K562 (cell line): ENCODE data around the gene KATNB1. TPM values are rescaled to one million over a fixed set of nuclear protein-coding genes. Genes with fewer than 3 reads are reported as not detected.

Experiments used
- ARID1B ChIP-seq: fragments of 450-650 bp; IDR thresholded peaks from 2 replicates; pipeline ENCODE4 v1.6.1; 2016; ENCODE audit warnings: antibody characterized with exemption, mild to moderate bottlenecking, inconsistent platforms
- ATF7 ChIP-seq: fragments of 450-650 bp; IDR thresholded peaks from 2 replicates; pipeline ENCODE4 v1.7.1; 2014; ENCODE audit warnings: mild to moderate bottlenecking, moderate library complexity
- CBFA2T3 ChIP-seq: fragments of 450-650 bp; IDR thresholded peaks from 2 replicates; pipeline ENCODE4 v1.6.1; 2017
- GABPB1 ChIP-seq: sonication (generic); formaldehyde crosslinking; IDR thresholded peaks from 2 replicates; pipeline ENCODE4 v1.8.0; 2022; ENCODE audit warnings: mild to moderate bottlenecking, missing genetic modification reagents
- HMGN3 ChIP-seq: IDR thresholded peaks from 2 replicates; pipeline ENCODE4 v1.6.1; 2011; ENCODE audit warnings: borderline replicate concordance, low read depth, mild to moderate bottlenecking, mixed read lengths, low read length; ENCODE audit not compliant: insufficient read length; ENCODE audit errors: extremely low read depth
- NBN ChIP-seq: fragments of 450-650 bp; IDR thresholded peaks from 2 replicates; pipeline ENCODE4 v1.6.1; 2016; ENCODE audit warnings: low read depth, mild to moderate bottlenecking
- NR2C1 ChIP-seq, 2 experiments: fragments of 450-650 bp; IDR thresholded peaks; 2 replicates each; pipeline ENCODE4 v1.6.1; 2017; ENCODE audit warnings: mild to moderate bottlenecking in 2 of 2, antibody characterized with exemption in 1 of 2, inconsistent platforms in 1 of 2, missing compliant biosample characterization in 1 of 2, missing genetic modification characterization in 1 of 2
- PCBP2 ChIP-seq: fragments of 200-400 bp; formaldehyde crosslinking; IDR thresholded peaks from 2 replicates; pipeline ENCODE4 v1.6.1; 2018; ENCODE audit warnings: low read length, low read depth, mild to moderate bottlenecking, moderate library complexity; ENCODE audit not compliant: poor library complexity, severe bottlenecking
- TBL1XR1 ChIP-seq, 2 experiments: IDR thresholded peaks; 2 replicates each; pipeline ENCODE4 v1.6.1; 2012; ENCODE audit warnings: improper control_type of control experiment in 2 of 2, low read length in 2 of 2, mild to moderate bottlenecking in 1 of 2
- TOE1 ChIP-seq, 2 experiments: fragments of 450-650 bp in 1 of 2; sonication (generic) in 1 of 2; formaldehyde crosslinking in 1 of 2; IDR thresholded peaks; 2 replicates each; pipeline versions ENCODE4 v1.7.1 to v1.8.0; 2016 to 2022; ENCODE audit warnings: borderline replicate concordance in 2 of 2, mild to moderate bottlenecking in 2 of 2, antibody characterized with exemption in 1 of 2, inconsistent platforms in 1 of 2, low read depth in 1 of 2, missing genetic modification reagents in 1 of 2, moderate library complexity in 1 of 2
- TRIM24 ChIP-seq, 2 experiments: fragments of 450-650 bp; IDR thresholded peaks; 2 replicates each; pipeline ENCODE4 v1.6.1; 2016
- VEZF1 ChIP-seq: fragments of 200-800 bp; sonication (Bioruptor generic); IDR thresholded peaks from 2 replicates; pipeline ENCODE4 v1.6.1; 2017; ENCODE audit warnings: missing genetic modification characterization, missing compliant biosample characterization
- polyA plus RNA-seq, 8 experiments: library from polyadenylated mRNA; depleted of rRNA in 4 of 8; stranded (reverse) in 5 of 8; unstranded in 3 of 8; fragments of >200 nt; fragmentation: Nextera tagmentation in 2 of 8; fragmentation: Illumina TruSeq in 1 of 8; extraction: Ambion mirVana in 2 of 8; extraction: Trizol in 1 of 8; gene quantifications; 2 replicates each; pipeline versions ENCODE4 v1.2.1 to v1.2.3, GENCODE V29; 2011 to 2014; ENCODE audit warnings: inconsistent platforms in 1 of 8, missing spikeins in 1 of 8
- total RNA-seq, 7 experiments: library from RNA; depleted of rRNA in 6 of 7; stranded (reverse); fragments of >200 nt in 6 of 7; fragmentation: Illumina TruSeq in 2 of 7; extraction: Trizol in 2 of 7; gene quantifications; 2 replicates each; pipeline versions ENCODE4 v1.2.1 to v1.2.3, GENCODE V29; 2011 to 2021; ENCODE audit warnings: low replicate concordance in 1 of 7
- TF ChIP-seq, protein P1 (sequence below): IDR thresholded peaks from 3 replicates; pipeline ENCODE4 v1.6.1; 2011; ENCODE audit warnings: borderline replicate concordance, mild to moderate bottlenecking, moderate library complexity; ENCODE audit not compliant: insufficient read length; ENCODE audit errors: extremely low read depth
- TF ChIP-seq, protein P2 (sequence below): sonication (generic); formaldehyde crosslinking; IDR thresholded peaks from 2 replicates; pipeline ENCODE4 v1.8.0; 2022; ENCODE audit warnings: mild to moderate bottlenecking, missing genetic modification reagents
- TF ChIP-seq, protein P3 (sequence below): fragments of 450-650 bp; formaldehyde crosslinking; IDR thresholded peaks from 2 replicates; pipeline ENCODE4 v1.4.0; 2020; ENCODE audit warnings: mild to moderate bottlenecking, moderate library complexity

KATNB1 gene
- total and polyA plus RNA-seq, 9 of the 15 experiments (the other 6 are each of a cell fraction or from before 2014, with no cell fraction given): 1.2 to 52.6 (median 21.9) TPM

GRCh38 chr16:57694725-57695679, 40.6 kb upstream of the KATNB1 start, which contains the start of gene DRC7 (continued):
- TF ChIP-seq TRIM24 (IDR thresholded peaks at IDR 0.05) (0 out of 4 replicates have a peak, but pooled peaks of 1 of the 2 experiments have one; percentile 23), NR2C1 (IDR thresholded peaks at IDR 0.05) (peak; percentile 93), NR2C1 (tag; IDR thresholded peaks at IDR 0.05) (peak; percentile 98), NBN (peak; percentile 35; the same call in 1 of the 2 replicates), VEZF1 (CRISPR knock-in tag) (peak; percentile 79), TOE1 (IDR thresholded peaks at IDR 0.05; ENCODE audit: borderline replicate concordance) (peak; percentile 57; the same call in 1 of the 2 replicates), TOE1 (CRISPR knock-in tag; IDR thresholded peaks at IDR 0.05; ENCODE audit: borderline replicate concordance, low read depth) (no peak), ARID1B (peak; percentile 69), PCBP2 (no peak), ATF7 (0 out of 2 replicates have a peak, but pooled peaks have one; percentile 27), TBL1XR1 (IDR thresholded peaks at IDR 0.05; ENCODE audit: low read length in 2 of 2) (no peak), GABPB1 (CRISPR knock-in tag) (peak; percentile 37; the same call in 1 of the 2 replicates), HMGN3 (no peak), CBFA2T3 (peak; percentile 14; the same call in 1 of the 2 replicates)
- TF ChIP-seq, protein P1, sequence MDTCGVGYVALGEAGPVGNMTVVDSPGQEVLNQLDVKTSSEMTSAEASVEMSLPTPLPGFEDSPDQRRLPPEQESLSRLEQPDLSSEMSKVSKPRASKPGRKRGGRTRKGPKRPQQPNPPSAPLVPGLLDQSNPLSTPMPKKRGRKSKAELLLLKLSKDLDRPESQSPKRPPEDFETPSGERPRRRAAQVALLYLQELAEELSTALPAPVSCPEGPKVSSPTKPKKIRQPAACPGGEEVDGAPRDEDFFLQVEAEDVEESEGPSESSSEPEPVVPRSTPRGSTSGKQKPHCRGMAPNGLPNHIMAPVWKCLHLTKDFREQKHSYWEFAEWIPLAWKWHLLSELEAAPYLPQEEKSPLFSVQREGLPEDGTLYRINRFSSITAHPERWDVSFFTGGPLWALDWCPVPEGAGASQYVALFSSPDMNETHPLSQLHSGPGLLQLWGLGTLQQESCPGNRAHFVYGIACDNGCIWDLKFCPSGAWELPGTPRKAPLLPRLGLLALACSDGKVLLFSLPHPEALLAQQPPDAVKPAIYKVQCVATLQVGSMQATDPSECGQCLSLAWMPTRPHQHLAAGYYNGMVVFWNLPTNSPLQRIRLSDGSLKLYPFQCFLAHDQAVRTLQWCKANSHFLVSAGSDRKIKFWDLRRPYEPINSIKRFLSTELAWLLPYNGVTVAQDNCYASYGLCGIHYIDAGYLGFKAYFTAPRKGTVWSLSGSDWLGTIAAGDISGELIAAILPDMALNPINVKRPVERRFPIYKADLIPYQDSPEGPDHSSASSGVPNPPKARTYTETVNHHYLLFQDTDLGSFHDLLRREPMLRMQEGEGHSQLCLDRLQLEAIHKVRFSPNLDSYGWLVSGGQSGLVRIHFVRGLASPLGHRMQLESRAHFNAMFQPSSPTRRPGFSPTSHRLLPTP: peak; percentile 52
- TF ChIP-seq, protein P2, sequence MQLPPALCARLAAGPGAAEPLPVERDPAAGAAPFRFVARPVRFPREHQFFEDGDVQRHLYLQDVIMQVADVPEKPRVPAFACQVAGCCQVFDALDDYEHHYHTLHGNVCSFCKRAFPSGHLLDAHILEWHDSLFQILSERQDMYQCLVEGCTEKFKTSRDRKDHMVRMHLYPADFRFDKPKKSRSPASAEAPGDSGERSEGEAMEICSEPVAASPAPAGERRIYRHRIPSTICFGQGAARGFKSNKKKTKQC: 0 out of 2 replicates have a peak, but pooled peaks have one; percentile 39
- TF ChIP-seq, protein P3, sequence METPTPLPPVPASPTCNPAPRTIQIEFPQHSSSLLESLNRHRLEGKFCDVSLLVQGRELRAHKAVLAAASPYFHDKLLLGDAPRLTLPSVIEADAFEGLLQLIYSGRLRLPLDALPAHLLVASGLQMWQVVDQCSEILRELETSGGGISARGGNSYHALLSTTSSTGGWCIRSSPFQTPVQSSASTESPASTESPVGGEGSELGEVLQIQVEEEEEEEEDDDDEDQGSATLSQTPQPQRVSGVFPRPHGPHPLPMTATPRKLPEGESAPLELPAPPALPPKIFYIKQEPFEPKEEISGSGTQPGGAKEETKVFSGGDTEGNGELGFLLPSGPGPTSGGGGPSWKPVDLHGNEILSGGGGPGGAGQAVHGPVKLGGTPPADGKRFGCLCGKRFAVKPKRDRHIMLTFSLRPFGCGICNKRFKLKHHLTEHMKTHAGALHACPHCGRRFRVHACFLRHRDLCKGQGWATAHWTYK: no peak
